Measurements from ENCODE around the gene BAHCC1.

BAHCC1 gene

DNA sequence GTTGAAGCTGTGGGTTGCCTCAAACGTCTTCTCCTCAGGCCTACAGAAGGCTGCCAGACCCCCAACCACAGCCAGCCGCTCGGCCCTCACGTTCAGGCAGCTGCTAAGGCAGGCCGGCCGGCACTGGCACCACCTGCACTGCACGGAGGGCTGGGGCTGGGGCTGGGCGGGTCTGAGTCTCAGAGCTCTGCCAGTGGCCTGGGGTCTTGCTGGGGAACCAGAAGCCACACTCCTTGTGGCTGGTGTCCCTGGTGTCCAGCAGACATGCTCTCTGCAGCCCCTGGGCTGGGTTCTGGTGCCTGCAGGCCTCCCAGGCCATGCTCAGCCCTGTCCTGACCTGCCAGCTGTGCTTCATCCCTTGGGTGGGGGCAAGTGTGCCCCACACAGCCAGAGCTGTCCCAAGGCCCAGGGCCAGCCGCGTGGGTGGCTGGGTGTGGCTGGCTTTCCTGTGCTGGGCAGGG, 42.0 kb downstream of the BAHCC1 start:
- TF ChIP-seq, protein P1, sequence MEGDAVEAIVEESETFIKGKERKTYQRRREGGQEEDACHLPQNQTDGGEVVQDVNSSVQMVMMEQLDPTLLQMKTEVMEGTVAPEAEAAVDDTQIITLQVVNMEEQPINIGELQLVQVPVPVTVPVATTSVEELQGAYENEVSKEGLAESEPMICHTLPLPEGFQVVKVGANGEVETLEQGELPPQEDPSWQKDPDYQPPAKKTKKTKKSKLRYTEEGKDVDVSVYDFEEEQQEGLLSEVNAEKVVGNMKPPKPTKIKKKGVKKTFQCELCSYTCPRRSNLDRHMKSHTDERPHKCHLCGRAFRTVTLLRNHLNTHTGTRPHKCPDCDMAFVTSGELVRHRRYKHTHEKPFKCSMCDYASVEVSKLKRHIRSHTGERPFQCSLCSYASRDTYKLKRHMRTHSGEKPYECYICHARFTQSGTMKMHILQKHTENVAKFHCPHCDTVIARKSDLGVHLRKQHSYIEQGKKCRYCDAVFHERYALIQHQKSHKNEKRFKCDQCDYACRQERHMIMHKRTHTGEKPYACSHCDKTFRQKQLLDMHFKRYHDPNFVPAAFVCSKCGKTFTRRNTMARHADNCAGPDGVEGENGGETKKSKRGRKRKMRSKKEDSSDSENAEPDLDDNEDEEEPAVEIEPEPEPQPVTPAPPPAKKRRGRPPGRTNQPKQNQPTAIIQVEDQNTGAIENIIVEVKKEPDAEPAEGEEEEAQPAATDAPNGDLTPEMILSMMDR (IDR thresholded peaks at IDR 0.05; ENCODE audit: insufficient read depth, low read depth, low read length, missing control alignments) = no peak
- no peak for DNase-seq (ENCODE audit: low read depth)
- no peak overlapping the region for H3K4me3 ChIP-seq (ENCODE audit: low read length)

DNA sequence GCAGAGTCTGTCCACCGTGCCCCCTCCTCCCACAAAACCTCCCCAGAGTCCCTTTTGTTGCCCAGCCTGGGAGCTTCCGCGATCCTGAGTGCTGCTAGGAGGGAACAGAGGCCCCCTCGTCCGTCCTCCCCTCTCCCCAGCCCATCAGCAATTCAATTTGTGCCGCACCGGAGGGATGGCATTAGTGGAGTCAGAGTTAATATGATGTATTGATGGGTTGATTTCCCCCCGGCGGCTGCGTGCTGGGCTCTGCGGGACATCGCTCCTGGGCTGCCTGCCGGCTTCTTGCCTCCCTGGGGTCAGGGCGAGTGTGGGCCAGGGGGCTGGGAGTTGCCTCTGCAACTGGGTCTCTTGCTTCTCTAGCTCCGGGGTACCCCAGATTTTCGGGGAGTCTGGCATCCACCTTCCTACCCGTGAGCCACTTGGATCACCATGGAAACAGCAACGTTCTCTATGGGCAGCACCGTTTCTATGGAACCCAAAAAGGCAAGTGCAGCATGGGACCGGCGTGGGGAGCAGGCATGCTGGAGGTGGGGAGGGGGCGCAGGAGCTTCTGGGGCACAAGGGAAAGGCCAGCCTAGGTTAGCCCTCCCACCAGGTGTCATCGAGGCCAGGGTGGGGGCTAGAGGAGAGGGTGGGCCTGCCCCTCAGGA, 42.9 kb downstream of the BAHCC1 start:
- H3K4me3 ChIP-seq (ENCODE audit: low read length) = no peak overlapping the region
- no peak for DNase-seq (ENCODE audit: low read depth)
- TF ChIP-seq, protein P1 (IDR thresholded peaks at IDR 0.05; ENCODE audit: insufficient read depth, low read depth, low read length, missing control alignments) = no peak

DNA sequence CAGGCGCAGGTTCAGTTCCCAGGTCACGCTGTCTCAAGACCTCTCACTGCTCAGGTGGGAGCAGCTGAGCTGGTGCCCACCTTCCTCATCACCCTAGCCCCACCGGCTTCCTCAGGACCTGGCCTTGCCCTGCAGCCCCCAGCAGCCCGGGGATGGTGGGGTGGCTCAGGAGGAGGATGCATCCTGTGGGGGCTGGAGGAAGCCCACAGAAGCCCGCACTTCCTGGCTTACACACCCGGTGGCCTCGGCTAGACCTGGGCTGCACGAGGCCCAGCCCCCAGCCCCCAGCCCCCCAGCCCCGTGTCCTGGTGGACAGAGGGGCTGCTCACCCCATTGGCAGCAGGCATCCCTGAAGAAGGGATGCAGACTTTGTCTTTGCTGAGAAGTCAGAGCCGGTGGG, 43.4 kb downstream of the BAHCC1 start:
- no peak for DNase-seq (ENCODE audit: low read depth)
- H3K4me3 ChIP-seq (ENCODE audit: low read length) = no peak overlapping the region
- TF ChIP-seq, protein P1 (IDR thresholded peaks at IDR 0.05; ENCODE audit: insufficient read depth, low read depth, low read length, missing control alignments) = no peak

DNA sequence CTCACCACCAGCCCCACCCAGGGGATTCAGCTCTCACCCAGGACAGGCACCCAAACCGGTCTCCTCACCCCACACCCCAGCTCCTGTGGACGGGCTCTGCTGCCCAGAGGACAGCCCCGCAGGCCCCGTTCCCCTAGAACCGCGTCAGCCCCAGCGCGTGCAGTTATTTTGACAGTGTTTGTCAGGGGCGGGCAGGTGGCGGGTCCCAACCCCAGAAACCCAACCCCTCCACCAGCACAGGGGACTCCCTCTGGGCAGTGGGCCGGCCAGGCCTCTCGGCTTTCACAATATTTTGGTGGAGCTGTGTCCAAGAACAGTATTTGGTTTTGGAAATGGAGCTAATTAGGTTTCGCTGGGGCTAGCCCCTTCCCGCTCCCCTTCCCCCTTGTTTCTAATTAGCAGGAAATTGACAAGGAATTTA, 44.8 kb downstream of the BAHCC1 start:
- no peak overlapping the region for H3K4me3 ChIP-seq (ENCODE audit: low read length)
- DNase-seq (ENCODE audit: low read depth) = no peak
- TF ChIP-seq, protein P1 (IDR thresholded peaks at IDR 0.05; ENCODE audit: insufficient read depth, low read depth, low read length, missing control alignments) = no peak

DNA sequence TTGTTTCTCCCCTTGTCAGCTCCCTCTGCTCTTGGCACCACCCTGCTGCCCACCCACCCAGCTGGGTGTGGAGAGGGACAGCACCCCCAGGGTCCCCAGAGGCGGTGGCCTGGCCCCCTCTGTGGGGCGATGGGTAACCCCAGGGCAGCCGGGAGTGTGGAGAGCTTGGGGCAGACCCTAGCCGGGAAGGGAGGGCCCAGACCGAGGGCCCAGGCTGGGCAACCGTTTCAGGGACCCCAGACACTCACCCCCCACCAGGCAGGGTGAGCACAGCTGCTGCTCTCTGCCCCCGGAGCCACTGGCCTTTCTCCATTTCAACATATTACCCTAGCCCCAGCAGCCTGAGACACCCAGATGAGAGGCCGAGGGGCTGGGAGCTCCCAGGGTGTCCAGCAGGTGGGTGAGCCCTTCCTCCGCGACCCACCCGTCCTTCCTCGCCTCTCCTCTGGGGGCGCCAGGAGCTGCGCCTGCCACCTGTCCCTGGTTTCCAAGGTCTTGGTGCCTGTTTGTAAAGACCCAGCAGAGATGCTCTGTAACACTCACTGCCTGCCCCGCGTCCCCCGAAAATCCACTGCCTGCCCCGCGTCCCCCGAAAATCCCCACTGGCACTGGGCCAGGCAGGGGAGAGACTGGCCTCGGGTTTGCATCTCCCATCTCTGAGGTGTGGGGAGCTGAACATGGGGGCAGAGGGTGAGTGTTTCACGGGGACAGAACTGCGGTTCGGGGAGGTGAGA, 45.4 kb downstream of the BAHCC1 start:
- H3K4me3 ChIP-seq (ENCODE audit: low read length) = no peak overlapping the region
- TF ChIP-seq, protein P1 (IDR thresholded peaks at IDR 0.05; ENCODE audit: insufficient read depth, low read depth, low read length, missing control alignments) = peak; percentile 48
- DNase-seq (ENCODE audit: low read depth) = no peak

DNA sequence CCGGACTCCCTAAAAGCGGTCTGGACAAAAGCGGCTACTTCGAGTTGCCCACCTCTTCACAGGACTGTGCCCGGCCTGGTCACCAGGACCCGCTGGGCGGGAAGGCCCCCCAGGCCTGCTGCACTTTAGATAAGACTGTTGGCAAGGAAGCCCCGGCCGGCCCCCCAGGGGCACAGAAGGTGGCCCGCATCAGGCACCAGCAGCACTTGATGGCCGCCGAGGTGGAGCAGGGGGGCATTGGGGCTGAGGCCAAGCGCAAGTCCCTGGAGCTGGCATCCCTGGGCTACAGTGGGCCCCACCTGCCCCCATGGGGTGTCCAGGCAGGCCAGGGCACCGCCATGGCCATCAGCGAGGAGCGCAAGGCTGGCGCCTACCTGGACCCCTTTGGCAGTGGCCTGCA, 47.5 kb downstream of the BAHCC1 start:
- TF ChIP-seq, protein P1 (IDR thresholded peaks at IDR 0.05; ENCODE audit: insufficient read depth, low read depth, low read length, missing control alignments) = no peak
- H3K4me3 ChIP-seq (ENCODE audit: low read length) = no peak overlapping the region
- DNase-seq (ENCODE audit: low read depth) = no peak
